ENCODE measurements around the gene NECAB2. TPM values are rescaled to one million over a fixed set of nuclear protein-coding genes. Genes with fewer than 3 reads are reported as not detected.

NECAB2 gene
- total RNA-seq, 1 donor from 2014 or later, result 0.32 TPM

GRCh38 chr16:83929811-83930555, 38.1 kb upstream of the NECAB2 start:
- Histone ChIP-seq H3K9ac (ENCODE audit: low read length) (no peak overlapping the region), H3K4me3 (ENCODE audit: insufficient read depth, low read depth, low read length) (no peak overlapping the region), H4K20me1 (ENCODE audit: insufficient read depth, low read length) (no peaks in the 10 kb centered on the region), H3K27me3 (ENCODE audit: insufficient read depth, low read length) (peaks cover 2% of the 10 kb centered on the region), H3K36me3 (ENCODE audit: insufficient read depth, low read length) (no peaks in the 10 kb centered on the region), H3K4me1 (ENCODE audit: insufficient read depth, low read length) (peaks cover 11% of the 10 kb centered on the region), H3K79me2 (ENCODE audit: insufficient read depth, low read length) (no peaks in the 10 kb centered on the region), H2AFZ (ENCODE audit: low read depth, low read length) (no peak overlapping the region), H3K27ac (ENCODE audit: low read depth, low read length) (no peak overlapping the region), H3K4me2 (ENCODE audit: low read length) (no peak overlapping the region), H3K9me3 (ENCODE audit: insufficient read depth, low read depth, low read length) (no peaks in the 10 kb centered on the region)
- FAIRE-seq (no peak), DNase-seq (ENCODE audit: low read depth) (no peak)
- H3K4me3 Mint-ChIP-seq (ENCODE audit: unreplicated experiment), result no peak overlapping the region
- TF ChIP-seq CTCF (IDR thresholded peaks at IDR 0.05; ENCODE audit: insufficient read depth, low read depth, low read length), result no peak
- TF ChIP-seq EZH2 (IDR thresholded peaks at IDR 0.05; ENCODE audit: insufficient read depth, low read length), result no peak
- H3K27ac Mint-ChIP-seq (ENCODE audit: unreplicated experiment), result no peak overlapping the region
- H3K27me3 Mint-ChIP-seq (ENCODE audit: low read depth, unreplicated experiment), result peaks cover 16% of the 10 kb centered on the region
- H3K36me3 Mint-ChIP-seq (ENCODE audit: low read depth, unreplicated experiment), result peaks cover 7% of the 10 kb centered on the region
- H3K4me1 Mint-ChIP-seq (ENCODE audit: low read depth, unreplicated experiment), result peaks cover 15% of the 10 kb centered on the region
- no peaks in the 10 kb centered on the region for H3K9me3 Mint-ChIP-seq (ENCODE audit: unreplicated experiment)

GRCh38 chr16:83930730-83931500, 37.1 kb upstream of the NECAB2 start:
- Histone ChIP-seq H3K27me3 (ENCODE audit: insufficient read depth, low read length) (peaks cover 2% of the 10 kb centered on the region), H4K20me1 (ENCODE audit: insufficient read depth, low read length) (no peaks in the 10 kb centered on the region), H2AFZ (ENCODE audit: low read depth, low read length) (no peak overlapping the region), H3K79me2 (ENCODE audit: insufficient read depth, low read length) (no peaks in the 10 kb centered on the region), H3K9ac (ENCODE audit: low read length) (no peak overlapping the region), H3K4me3 (ENCODE audit: insufficient read depth, low read depth, low read length) (no peak overlapping the region), H3K9me3 (ENCODE audit: insufficient read depth, low read depth, low read length) (no peaks in the 10 kb centered on the region), H3K36me3 (ENCODE audit: insufficient read depth, low read length) (no peaks in the 10 kb centered on the region), H3K4me1 (ENCODE audit: insufficient read depth, low read length) (peaks cover 11% of the 10 kb centered on the region), H3K4me2 (ENCODE audit: low read length) (no peak overlapping the region), H3K27ac (ENCODE audit: low read depth, low read length) (no peak overlapping the region)
- TF ChIP-seq EZH2 (IDR thresholded peaks at IDR 0.05; ENCODE audit: insufficient read depth, low read length), result no peak
- no peak for TF ChIP-seq CTCF (IDR thresholded peaks at IDR 0.05; ENCODE audit: insufficient read depth, low read depth, low read length)
- H3K9me3 Mint-ChIP-seq (ENCODE audit: unreplicated experiment), result no peaks in the 10 kb centered on the region
- peaks cover 18% of the 10 kb centered on the region for H3K27me3 Mint-ChIP-seq (ENCODE audit: low read depth, unreplicated experiment)
- no peak overlapping the region for H3K4me3 Mint-ChIP-seq (ENCODE audit: unreplicated experiment)
- H3K4me1 Mint-ChIP-seq (ENCODE audit: low read depth, unreplicated experiment), result peaks cover 15% of the 10 kb centered on the region
- FAIRE-seq, result no peak
- H3K36me3 Mint-ChIP-seq (ENCODE audit: low read depth, unreplicated experiment), result peaks cover 6% of the 10 kb centered on the region
- DNase-seq (ENCODE audit: low read depth), result no peak
- H3K27ac Mint-ChIP-seq (ENCODE audit: unreplicated experiment), result no peak overlapping the region
